ENCODE measurements around the gene ITLN1.
"Not testable (repeated sequence)": the region's sequence is repeated elsewhere in the genome, so short reads cannot be mapped to it uniquely, and the experiment has no call there.

Gene ITLN1

DNA sequence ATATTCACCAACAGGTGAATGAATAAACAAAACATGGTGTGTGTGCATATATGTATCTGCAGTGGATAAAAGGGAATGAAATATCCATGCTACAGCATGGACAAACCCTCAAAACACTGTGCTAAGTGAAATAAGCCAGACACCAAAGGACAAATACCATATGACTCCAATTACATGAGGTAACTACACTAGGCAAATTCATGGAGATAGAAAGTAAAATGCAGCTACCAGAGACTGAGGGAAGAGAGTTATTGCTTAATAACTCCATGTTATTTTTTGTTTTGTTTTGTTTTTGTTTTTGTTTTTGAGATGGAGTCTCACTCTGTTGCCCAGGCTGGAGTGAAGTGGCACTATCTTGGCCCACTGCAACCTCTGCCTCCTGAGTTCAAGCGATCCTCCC lies 2.4 kb downstream of the ITLN1 start:
- DNase-seq (ENCODE audit: low spot score), result no peak

DNA sequence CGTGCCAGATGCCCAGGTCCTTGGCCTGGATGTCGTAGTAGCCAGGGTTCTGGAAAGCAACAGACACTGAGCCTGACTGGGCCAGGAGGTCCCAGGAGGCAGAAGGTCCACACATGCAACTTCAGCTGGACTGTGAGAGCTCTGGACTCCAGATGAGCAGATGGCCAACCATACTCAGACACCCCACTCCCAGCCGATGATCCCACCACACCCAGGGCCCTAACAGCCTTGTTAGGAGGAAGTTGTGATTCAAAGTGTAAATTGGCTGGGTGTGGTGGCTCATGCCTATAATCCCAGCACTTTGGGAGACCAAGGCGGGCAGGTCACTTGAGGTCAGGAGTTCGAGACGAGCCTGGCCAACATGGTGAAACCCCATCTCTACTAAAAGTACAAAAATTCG lies 3.7 kb downstream of the ITLN1 start:
- not testable (repeated sequence) for DNase-seq (ENCODE audit: low spot score)

- DNase-seq (ENCODE audit: low spot score), result no peak
Measured at GRCh38 chr1:160880216-160880615, 4.8 kb downstream of the ITLN1 start.

DNA sequence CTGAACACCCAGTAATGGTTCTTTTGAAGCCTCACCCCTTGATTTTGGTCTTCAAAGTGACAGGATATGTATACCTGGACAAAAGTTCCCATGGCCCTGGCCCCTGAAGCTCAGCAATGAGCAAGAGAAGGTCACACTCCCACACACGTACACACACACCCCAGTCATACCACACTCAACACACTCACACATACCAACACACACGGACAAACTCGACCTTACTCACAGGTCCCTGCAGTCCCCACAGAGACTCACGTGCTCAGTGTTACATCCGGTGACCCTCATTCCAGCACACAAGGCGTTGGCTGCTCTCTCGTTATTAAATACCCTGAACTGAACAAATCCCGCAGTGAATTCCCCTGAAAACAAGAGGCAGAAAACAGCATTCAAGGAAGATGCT lies 5.9 kb downstream of the ITLN1 start:
- DNase-seq (ENCODE audit: low spot score), result no peak

DNA sequence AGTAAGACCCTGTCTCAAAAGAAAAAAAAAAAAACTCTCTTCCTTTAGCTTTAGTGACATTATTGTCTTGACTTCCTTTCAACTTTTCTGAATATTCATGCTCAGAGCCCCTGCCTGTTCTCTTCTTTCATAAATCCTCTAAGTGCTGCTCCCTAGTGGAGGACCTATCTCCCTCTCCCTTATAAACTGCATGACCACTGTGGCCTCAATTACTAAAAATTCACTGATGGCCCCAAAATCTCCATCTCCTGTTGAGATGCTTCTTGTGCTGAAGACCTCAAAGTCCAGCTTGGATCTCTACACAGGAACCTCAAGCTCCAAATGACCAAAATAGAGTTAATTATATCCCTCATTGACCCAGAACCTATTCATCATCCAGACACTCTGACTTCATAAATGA lies 7.8 kb downstream of the ITLN1 start:
- DNase-seq (ENCODE audit: low spot score), result no peak

GRCh38 chr1:160876311-160876710 lies 8.7 kb downstream of the ITLN1 start:
- no peak for DNase-seq (ENCODE audit: low spot score)

- not testable (repeated sequence) for DNase-seq (ENCODE audit: low spot score)
Measured at GRCh38 chr1:160875591-160875990, 9.4 kb downstream of the ITLN1 start.

DNA sequence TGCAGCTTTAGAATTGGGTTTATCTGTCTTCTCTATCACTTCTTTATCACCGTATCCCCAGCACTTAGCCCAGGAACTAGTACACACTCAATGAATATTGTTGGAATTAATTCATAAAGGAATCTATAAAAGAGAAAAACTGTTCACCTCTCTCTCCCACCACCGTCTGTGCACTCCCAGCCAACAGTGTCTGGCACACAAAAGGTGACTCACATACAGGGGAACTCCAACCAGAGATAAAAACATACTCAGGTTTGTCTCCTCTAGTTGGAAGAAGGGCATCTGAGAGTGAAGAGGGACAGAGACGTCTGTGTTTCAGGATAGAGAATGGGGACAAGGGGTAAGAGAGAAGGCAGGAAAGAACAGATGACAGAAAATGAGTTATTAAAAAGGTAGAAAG lies 10.0 kb downstream of the ITLN1 start:
- no peak for DNase-seq (ENCODE audit: low spot score)

DNA sequence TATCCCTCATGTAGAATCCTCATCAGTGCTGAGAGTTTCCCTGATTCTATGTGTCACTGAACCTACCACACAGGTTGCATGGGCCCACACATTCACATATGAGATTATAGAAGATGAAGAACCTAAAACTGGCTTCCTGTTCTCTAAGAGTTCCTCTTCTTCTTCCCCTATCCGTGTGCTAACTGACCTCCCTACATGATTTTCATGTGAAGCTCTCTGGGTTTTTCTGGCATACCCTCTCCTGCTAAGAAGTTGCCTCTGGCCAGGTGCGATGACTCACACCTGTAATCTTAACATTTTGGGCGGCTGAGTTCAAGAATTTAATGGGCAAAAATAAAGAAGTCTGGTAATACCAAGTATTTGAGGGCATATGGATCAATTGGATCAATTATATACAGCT lies 16.8 kb downstream of the ITLN1 start:
- DNase-seq (ENCODE audit: low spot score), result no peak

- DNase-seq (ENCODE audit: low spot score), result not testable (repeated sequence)
Measured at GRCh38 chr1:160867651-160868050, 17.3 kb downstream of the ITLN1 start.

GRCh38 chr1:160866695-160867260 lies 18.2 kb downstream of the ITLN1 start:
- DNase-seq (ENCODE audit: low spot score), result no peak

GRCh38 chr1:160866001-160866694 lies 18.8 kb downstream of the ITLN1 start:
- no peak for DNase-seq (ENCODE audit: low spot score)

DNA sequence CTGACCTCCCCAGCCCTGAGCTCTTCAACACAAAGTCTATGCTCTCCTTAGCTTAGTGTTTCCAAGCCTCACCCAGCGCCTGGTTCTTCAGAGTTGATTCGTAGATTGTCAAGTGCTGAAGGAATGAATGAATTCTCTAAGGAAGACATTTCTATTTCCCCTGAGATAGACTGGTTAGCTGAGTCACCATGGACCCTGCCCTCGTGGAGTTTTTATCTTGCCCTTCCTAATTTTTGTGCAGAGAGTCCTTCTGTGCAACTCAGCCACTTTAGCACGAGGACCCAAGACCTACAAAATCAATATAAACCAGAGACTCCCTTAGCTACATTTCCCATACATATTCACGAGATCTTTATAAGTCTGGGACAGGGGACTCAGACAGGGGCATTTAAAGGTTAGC lies 19.6 kb downstream of the ITLN1 start:
- DNase-seq (ENCODE audit: low spot score), result no peak

DNA sequence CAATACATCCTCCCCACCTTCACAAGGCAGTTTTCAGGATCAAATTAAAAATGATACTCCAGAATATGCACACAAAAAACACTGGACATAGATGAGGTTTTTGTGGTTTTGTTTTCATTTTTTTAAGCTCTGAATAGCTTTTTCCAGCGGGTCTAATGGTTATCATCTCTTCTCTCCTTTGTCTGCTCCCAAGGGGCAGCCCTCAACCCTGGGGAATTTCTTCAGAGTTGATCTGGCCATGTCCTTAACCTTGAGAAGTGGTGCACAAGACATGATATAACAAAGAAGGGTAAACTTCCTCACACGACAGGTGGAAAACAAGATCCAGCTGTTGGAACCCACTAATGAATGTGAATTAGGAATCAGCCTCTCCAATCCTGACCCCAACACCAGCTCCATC lies 20.8 kb downstream of the ITLN1 start:
- DNase-seq (ENCODE audit: low spot score), result no peak

DNA sequence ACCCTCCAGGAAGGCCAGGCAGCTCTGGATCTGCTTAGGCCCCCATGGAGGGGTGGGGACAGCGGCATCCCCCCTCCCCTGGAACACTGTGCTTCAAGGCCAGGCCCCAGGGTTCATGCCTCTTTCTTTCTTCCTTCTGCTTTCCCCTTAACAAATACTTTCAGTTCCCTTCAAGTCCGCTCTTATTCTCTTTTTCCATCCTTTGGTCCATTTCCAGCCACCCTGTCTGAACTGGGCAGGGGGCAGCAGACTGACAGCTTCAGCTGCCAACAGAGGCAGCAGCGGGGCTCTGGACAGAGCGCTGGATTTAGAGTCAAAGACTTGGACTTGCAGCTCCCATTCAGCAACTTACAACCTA lies 21.2 kb downstream of the ITLN1 start:
- DNase-seq (ENCODE audit: low spot score), result no peak

GRCh38 chr1:160863061-160863773 lies 21.8 kb downstream of the ITLN1 start:
- DNase-seq (ENCODE audit: low spot score), result no peak

- no peak for DNase-seq (ENCODE audit: low spot score)
Measured at GRCh38 chr1:160862203-160863060, 22.5 kb downstream of the ITLN1 start, which contains the start of gene CD244. CD244 (minus strand) TSS chr1:160862887; CDS start chr1:160862677, 210 bp downstream.

GRCh38 chr1:160860840-160861505 lies 24.0 kb downstream of the ITLN1 start:
- DNase-seq (ENCODE audit: low spot score), result no peak

DNA sequence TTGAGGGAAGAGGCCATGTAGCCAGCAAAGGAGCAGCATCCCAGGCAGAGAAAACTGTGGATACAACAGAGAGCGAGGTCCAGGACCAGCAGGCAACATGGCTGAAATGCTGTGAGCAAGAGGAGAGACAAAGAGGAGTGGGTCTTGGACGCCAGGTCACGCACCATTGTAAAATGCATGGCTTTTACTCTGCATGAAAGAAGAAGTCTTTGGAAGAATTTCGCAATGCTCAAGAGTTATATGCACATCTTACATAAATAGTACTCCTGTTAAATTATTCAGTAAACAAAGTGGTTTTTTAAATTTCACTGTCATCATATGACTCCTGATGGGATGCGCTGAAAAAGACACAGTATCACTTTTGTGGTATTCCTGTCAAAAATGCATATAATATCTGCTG lies 25.8 kb downstream of the ITLN1 start:
- DNase-seq (ENCODE audit: low spot score), result no peak

DNA sequence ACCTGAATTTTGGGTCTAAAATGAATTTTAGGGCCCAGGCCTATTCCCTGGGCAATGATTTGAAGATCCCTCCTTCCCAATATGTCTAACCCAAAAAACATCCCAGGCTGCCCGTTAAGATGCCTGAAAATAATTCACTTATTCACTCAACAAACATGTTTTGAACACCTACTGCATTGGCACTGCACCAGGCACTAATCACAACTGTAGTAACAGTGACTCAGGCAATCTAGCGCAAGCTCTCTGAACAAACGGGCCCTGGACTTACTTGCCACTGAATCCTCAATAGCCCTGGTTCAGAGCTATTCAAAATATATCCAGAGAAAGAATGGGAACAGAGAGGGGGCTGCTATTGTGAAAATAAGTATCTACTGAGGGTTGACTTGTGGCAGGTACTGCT lies 26.5 kb downstream of the ITLN1 start:
- no peak for DNase-seq (ENCODE audit: low spot score)

- no peak for DNase-seq (ENCODE audit: low spot score)
Measured at GRCh38 chr1:160858097-160858496, 26.9 kb downstream of the ITLN1 start.
